Retina (tissue), 1 donor: ENCODE measurements around the gene ITPR3.

Source experiments
- DNase-seq: peaks from one replicate; pipeline ENCODE4 v3.0.0-alpha.2; 2016

Gene ITPR3

DNA sequence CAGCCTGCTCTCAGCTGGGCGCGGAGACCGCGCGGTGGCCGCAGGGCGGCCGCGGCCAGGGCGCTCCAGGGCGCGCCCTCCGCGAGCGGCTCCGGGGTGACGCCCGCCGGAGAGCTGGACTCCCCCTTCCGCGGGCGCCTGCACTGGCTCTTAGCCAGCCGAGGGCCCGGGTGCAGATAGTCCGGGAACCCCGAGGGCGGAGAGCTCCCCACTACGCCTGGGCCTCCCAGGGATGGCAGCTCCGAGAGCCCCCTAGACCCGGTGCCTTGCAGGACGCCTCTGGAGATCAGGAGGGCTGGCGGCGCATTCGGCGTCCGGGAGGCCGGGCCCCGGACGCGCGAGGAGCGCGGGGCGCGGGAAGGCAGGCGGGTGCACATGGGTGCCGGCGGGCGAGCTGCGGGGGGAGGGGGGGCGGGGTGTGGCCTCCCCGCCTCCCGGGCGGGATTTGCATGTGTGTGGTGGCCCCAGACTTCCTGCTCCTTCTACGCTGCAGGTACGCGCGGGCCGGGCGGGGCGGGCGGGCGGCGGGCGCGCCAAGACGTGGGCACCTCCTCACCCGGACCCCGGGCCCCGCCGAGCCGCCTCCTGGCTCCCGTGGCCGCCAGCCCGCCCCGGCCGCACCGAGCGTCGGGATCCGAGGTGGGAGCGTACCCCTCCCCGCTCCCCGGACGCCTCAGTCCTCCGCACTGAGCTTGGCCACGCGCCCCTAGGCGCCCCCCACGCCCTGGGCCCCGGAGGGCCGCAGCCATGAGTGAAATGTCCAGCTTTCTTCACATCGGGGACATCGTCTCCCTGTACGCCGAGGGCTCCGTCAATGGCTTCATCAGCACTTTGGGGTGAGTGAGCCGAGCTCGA is at the start of gene ITPR3:
TSS of gene ITPR3 (plus strand) at position 467 of the 855 bp plus-strand sequence. CDS start at position 748, 281 bp downstream.
- peak; percentile 67 for DNase-seq

DNA sequence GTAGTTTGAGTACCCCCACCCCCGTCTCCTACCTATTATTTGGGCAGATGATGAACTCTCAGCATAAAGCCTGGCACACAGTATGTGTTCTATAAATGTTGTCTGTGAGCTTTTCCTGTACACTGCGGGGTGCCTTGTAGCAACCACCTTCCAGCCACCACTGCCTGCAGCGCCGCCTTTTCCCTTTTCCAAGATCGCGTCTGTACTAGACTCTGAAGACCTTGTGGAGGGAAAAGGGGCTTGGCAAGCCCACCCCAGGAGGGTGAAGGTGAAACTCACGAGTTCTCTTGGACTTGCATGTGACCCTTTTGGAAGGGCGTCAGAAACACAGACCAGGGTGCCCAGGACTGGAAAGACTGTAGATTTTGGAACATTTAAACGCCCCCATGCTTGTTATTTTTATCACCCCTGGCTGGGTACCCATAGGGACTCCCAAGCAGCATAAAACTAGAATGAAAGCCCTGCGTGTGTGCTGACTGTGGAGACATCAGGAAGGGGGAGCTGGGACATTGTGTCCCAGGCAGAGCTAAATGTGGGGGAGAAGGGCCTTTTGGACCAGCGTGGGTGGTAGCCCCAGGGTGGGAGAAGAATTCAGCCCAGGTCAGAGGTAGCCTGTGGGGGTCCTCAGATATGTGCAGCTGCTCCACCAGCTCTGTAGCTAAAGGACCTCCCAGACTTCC is 49.3 kb upstream of the ITPR3 start:
- no peak for DNase-seq

DNA sequence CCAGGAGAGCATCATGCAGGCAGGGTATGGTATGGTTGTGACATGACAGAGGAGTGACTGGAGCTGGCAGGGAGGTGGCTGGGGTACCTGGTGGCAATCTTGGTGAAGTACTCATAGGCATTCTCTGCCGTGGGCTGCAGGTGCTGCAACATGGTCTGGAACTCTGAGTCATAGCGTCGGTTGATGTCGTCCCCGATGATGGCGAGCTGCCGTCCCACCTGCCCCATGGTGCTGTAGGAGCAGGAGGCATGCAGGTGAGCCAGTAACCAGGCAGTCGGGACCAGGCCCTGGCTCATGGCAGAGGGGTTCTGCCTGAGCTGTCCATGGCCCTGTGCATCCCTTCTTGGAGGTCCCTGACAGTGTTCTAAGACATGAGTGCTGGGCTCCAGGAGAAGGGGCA is 45.9 kb upstream of the ITPR3 start:
- no peak for DNase-seq

DNA sequence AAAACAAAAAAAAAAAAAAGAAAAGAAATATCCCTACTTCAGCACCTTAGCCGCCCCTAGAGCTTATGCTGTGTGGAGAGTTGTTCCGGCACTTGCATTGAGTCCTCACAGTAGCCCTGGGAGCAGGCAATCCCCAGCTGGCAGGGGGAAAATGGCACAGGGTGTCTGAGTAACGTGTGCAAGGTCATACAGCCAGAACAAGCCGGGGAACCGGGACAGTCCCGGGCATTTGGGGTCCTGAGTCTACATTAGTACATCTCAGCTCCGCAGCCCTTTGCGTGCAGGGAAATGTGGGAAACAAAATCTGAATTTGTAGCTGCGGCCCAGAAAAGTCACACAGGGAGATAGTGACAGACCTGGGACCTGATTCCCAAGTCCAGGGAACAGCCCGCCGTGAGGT is 44.5 kb upstream of the ITPR3 start:
- no peak for DNase-seq

DNA sequence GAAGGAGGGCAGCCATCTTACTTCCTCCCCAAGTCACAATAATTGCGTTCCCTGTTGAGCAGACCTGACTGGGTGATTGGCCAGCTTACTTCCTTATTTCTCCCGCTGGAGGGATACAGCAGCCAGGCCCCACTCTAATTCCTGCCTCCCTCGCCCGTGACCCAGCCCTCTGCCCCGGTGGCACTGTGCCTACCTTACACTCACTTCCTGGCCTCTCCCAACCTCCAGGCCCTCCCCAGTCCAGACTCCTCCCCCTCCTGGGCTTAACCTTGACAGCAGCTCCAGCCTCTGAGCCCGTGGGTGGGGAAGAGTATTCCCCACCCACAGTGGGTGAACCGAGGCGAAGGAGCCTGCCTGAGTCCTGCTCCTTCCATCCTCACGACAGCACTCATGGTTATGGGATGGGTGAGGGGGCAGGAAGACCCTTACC is 44.0 kb upstream of the ITPR3 start:
- no peak for DNase-seq

DNA sequence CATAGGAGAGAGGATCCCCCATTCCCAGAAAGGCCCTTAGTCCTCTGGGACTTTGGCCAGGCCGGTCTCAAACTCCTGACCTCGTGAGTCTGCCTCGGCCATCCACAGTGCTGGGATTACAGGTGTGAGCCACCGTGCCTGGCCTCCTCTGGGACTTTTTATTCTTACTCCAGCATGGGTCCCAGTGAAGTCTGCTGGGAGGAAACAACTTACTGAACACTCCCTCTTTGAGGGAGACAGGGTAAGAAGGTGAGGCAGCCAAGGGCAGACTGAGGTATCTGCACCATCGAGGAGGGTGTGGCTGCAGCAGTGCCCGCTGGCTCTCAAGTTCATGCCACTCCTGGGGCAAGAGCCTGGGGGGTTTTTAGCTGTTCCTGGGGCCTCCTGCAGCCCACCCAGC is 43.4 kb upstream of the ITPR3 start:
- DNase-seq: no peak

DNA sequence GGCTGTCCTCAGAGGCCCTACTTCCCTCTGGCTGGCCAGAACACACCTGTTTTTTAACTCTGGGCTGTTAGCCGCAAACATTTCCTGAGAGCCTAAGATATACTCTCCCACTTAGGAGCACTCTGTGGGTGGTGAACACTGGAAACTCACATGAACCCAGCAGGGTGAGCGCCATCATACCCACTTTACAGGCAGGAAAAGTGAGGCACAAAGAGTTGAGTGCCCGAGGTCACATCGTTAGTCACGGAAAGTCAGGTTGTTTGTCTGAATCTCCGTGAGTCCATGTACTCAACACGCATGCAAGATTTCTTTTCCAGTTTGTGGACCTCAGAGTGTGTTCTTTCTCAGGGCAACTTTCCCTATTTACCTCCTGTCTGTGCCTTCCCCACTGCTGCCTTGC is 43.0 kb upstream of the ITPR3 start:
- DNase-seq: no peak

DNA sequence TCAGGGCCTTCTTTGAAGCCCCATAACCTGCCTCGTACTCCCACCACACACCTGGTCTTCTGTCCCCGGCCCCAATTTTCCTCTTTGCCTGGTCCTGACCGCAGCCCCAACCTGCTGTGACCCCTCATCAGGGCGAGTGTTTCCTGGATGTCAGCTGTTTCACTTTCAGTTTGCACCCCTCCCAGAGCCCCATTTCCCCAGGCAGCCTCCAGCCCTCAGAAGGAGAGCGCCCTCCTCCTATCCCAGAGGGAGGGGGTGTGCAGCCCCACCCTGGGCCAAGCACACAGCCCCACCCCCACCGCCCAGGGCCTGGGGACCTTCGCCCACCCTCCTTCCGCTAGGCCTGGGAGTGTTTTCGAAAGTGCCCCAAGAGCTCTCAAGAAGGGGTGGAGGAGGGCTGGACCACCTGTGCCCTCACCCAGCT is 42.5 kb upstream of the ITPR3 start:
- no peak for DNase-seq

DNA sequence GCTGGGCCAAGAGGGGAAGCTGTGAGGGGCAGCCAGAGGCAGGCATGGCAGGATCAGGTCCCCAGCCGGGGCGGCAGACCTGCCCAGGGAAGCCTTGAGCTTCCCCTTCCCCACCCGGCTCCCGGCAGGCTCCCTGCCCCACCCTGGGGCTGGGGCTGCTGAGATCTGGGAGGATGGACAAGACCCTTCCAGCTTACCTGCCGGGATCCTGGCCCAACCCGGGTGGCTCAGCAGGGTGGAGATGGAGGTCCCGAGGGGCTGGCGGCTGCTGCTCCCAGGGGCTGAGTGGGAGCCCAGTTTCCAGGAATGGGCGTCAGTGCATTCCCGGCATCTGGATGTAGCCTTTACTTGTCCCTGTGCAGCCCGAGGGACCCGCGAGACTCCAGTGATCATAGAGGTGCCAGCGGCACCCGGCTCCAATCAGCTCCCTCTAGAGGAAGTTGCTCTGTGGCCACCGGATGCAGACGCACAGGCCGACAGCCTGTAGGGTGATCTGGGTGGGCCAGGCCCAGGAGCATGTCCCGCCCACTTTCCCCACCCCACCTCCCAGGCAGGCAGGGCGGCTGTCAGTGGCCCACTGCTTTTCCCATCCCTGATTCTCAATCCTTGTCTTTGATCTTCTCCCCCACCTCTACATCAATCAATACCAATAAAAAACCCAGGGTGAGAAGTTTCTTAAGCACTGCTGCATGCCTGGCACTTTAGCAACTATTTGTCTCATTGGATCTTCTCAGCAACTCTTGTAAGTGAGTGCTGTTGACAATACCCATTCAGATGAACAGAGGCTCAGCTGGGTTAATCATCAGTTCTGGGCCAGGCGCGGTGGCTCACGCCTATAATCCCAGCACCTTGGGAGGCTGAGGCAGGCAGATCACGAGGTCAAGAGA is 41.1 kb upstream of the ITPR3 start, which contains the start of gene BAK1:
TSS of gene BAK1 (minus strand) at position 449 of the 887 bp plus-strand sequence. CDS start 2,672 bp downstream, outside the sequence.
- DNase-seq: peak; percentile 88

DNA sequence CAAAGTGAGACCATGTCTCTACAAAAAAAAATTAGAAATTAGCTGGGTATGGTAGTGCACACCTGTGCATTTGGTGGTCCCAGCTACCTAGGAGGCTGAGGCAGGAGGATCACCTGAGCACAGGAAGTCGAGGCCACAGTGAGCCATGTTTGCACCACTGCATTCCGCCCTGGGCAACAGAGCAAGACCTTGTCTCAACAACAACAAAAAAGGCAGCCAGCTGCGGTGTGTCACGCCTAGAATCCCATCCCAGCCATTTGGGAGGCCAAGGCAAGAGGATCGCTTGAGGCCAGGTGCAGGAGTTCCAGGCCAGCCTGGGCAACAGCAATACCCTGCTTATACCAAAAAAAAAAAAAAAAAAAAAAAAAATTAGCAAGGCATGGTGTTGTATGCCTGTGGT is 39.9 kb upstream of the ITPR3 start:
- DNase-seq: no peak

DNA sequence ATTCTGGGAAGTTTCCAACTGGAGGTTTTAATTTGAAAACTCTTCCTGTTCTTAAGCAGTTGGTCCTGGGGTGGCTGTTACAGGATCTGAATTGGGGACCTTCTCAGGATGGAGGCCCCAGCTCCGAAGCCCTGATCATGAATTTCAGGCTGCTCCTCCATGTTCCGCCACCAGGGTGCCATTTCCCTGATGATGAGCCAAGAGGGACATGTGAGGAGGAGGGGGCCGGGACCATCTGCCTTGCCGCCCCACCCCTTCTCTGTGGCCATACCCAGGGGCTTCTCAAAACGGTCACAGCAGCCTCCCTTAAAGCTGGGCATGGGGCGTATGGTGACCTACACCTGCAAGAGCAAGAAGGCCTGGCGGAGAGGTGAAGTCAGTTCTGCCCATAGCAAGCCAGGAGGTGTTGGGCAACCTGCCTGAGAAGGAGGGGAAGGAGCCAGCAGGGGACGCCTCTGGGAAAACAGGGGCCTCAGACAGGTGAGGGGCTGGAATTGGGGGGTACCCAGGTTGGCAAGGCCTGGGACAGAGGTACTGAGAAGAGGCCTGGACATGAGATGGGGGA is 37.4 kb upstream of the ITPR3 start:
- no peak for DNase-seq

DNA sequence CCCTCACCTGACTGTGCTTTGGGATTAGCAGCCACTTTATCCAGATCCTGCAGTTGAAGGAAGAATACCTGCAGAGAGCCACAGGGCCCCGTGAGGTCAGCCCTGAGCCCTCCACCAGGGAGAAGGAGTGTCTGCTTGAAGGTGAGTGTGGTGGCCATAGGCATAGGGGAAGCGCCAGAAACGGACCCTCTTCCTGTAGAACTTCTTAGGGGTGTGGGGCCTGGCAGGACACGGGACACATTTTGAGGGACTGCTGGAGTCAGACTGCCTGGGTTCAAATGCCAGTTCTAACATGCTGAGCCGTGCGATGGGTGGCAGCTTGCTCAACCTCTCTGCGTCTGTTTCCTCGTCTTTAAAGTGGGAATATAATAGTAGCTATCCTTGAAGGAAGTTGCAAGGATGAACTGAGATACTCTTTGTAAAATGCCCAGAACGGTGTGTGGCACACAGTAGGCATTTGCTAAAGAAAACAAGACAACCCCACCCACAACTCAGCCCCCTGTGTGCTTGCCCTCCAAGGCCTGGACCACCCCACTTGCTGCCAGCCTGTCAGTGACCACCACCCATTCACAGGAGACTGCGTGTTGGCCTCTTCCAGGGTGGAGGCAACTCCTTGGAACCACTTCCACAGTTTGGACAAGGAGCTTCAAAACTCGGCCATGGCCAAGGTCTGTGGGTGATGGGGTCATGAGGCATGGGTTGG is 36.3 kb upstream of the ITPR3 start:
- DNase-seq: no peak

DNA sequence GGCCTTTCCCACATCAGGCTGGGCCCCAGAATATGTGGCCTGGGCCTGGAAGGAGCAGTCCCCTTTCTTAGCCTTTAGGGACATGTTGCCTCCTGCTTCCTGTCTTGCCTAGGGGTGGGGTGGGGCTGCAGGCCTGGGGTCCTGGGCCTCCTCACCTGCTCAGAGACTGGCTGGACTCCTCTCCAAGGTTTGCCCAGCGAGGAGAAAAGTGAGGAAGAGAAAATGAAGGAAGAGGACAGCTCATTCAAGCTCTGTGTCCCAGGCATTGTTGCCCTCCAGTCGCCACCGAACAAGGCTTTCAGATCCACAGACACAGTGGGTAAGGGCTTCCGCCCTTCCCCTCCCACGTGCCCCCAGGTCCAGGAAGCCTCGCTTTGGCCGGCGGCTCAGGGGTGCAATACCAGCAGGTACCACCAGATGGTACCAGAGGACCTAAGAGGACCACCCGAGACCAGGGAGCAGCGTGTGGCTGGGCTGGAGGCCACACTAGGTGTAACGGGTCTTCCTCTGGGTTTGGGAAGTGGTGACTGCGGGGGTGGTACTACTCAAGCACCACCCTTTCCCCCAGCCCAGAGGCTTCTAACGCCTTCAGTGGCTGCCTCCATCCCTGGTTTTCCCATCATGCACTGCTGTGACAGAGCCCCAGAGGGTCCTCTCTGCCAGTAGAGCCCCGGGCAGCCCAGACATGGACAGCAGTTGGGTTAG is 35.6 kb upstream of the ITPR3 start:
- peak; percentile 95 for DNase-seq

DNA sequence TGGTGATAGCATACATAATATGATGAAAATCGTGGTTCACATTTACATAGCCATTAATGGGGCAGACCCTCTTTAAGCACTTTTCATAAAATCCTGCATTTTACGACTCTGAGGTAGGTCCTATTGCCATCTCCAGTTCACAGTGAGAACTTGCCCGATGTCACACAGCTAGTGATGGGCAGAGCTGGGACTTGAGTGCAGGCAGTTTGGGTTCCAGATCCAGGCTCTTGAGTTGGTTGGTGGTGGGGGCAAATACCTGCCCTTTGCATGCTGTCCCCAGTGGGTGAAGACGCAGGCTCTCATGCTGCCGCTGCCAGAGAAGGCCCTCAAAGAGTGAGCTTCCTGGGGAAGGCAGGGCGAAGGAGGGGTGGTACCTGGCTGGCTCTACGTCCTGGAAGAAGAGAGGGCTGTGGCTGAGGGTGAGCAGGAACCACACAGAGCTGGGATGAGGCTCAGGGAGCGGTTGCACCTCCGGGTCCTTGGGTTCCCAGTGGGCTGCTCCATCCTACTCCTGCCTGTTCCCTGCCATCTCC is 34.9 kb upstream of the ITPR3 start:
- DNase-seq: no peak

DNA sequence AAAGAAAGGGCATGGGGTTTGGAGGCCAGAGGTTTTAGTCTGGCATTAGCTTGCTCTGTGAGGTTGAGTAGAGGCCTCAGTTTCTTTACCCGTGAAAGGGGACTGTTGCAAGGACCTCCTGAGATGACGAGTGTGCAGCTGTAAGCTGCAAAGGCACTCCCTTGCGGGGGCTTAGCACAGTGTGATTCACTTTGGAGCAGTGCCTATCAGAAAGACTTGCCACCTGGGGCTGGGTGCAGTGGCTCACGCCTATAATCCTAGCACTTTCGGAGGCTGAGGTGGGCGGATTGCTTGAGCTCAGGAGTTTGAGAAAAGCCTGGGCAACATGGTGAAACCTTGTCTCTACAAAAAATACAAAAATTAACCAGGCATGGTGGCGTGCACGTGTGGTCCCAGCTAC is 33.6 kb upstream of the ITPR3 start:
- no peak for DNase-seq

DNA sequence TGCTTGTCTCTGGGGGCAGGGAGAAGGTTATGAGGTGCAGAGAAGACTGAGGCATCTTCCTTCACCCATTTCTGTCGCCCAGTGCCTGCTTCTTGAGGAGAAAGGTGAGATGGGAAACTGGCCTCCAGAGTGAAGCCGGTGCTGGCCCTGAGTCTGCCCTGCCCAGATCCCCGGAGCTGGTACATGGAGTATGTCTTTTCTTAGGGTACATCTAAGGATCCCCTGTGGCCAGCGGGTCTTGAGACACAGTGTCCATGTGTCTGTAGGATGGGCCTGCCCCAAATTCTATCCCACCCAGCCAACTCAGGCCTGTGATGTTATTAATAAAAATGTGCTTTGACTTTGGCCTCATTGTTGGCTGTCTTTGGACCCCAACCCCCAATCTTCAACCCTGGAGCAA is 32.2 kb upstream of the ITPR3 start:
- no peak for DNase-seq

DNA sequence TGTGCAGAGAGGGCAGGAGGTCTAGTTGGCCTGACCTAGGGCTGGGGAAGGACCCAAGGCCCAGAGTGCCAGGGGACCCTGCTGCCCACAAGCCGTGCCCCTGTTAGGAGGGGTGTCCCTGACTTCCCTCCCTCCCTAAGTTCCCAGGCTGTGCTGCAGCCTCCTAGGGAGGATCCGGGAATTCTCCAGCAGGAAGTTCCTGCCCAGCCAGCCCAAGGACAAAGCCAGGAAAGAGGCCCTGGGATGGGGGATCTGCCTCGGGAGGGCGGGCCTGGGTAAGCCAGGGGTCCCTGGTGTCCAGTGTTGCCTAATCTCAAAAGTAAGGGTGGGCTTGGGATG is 31.8 kb upstream of the ITPR3 start:
- DNase-seq: no peak

DNA sequence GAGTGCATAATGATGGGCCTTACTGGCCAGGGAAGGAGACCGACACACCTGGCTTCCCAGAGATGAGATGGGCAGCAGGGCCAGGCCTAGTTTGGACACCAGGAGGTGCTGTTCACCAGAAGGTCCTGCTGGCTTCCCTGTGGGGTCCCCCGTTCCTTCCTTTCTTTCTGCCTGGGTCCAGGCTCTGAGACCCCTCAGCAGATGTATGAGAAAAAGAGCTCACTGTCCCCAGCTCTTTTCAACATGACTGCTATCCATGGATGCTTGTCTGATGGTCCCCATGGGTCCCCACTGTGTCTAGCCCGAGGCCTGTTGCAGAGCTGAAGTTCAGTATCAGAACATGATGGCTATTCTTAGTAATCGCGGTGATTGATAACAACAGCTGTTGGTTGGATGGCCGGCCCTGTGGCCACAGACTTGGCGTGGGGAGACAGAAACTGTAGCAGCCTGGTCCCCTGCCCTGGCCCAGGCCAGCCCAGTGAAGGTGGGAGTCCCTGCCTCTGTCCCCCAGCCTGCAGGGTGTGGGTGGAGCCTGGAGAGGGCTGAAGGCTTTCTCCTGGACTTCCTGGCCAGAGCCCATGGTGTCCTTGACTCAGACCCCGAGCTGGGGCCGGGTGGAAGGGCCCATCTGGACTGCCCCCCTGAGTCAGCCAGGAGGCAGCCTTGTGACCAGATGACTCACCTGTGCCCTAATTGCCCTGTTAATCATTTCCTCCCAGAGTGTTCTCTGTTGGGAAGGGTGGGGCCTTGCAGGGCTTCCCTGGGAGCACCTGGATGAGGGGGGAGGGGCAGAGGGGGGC is 31.2 kb upstream of the ITPR3 start:
- DNase-seq: peak; percentile 72

DNA sequence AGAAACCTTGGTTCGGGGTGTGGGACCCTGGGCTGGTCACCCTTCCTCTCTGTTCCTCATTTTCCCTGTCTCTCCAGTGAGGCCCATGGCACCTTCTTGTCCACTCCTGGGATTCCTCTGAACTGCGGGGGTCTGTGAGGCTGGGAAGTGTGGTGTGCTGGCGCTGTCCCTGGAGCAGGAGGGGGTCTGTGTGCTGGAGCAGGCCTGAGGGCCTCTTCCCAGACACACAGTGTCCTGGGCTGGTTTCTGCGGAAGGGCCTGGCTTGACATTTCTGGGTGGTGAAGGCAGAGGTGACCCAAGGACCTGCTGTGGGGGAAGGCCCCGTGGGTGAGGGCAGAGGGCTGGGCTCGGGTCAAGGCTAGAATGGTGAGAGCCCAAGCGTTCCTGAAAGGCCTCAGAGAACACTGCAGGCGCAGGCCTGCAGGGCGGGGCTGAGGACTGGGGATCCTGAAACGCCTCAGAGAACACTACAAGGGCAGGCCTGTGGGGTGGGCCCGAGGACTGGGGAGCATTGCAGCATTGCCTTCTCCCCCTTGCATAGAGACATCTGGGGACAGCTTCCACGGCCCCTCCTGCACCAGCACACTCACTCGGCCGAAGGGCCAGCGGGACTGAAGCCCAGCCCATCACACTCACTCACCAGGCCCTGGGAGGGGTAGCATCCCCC is 30.5 kb upstream of the ITPR3 start:
- no peak for DNase-seq
